NOMO-1 (cell line): ENCODE measurements around the gene DAP3.
"Not testable (repeated sequence)": the region's sequence is repeated elsewhere in the genome, so short reads cannot be mapped to it uniquely, and the experiment has no call there.

ENCODE experiments used
- DNase-seq, 2 experiments: peaks; one replicate each; lab custom pipeline; 2025; ENCODE audit not compliant: unreplicated experiment in 2 of 2; lab: John Stamatoyannopoulos, UW

The DAP3 gene

GRCh38 chr1:155680531-155680930, 8.4 kb upstream of the DAP3 start:
- DNase-seq = no peak

GRCh38 chr1:155681776-155682175, 7.1 kb upstream of the DAP3 start:
- DNase-seq = peak in 1 of 2 experiments; percentile 2

- DNase-seq = peak in 1 of 2 experiments; percentile 31
Measured at GRCh38 chr1:155687705-155688323, 1.1 kb upstream of the DAP3 start.

- peak; percentile 81 to 89 for DNase-seq
Measured at GRCh38 chr1:155688324-155689080, 389 bp upstream of the DAP3 start, which contains the start of gene YY1AP1. Gene YY1AP1, minus strand, starts transcription at chr1:155688774. Its CDS starts 8,338 bp downstream, at chr1:155680436.

GRCh38 chr1:155691992-155692528, 3.2 kb downstream of the DAP3 start:
- DNase-seq = no peak

- no peak for DNase-seq
Measured at GRCh38 chr1:155694167-155694566, 5.3 kb downstream of the DAP3 start.

- no peak for DNase-seq
Measured at GRCh38 chr1:155695072-155695471, 6.2 kb downstream of the DAP3 start.

- no peak for DNase-seq
Measured at GRCh38 chr1:155695608-155696007, 6.7 kb downstream of the DAP3 start.

- no peak for DNase-seq
Measured at GRCh38 chr1:155696524-155696923, 7.6 kb downstream of the DAP3 start.

- DNase-seq = no peak
Measured at GRCh38 chr1:155697046-155697445, 8.2 kb downstream of the DAP3 start.

GRCh38 chr1:155697616-155698015, 8.7 kb downstream of the DAP3 start:
- not testable (repeated sequence) for DNase-seq

GRCh38 chr1:155698382-155699038, 9.6 kb downstream of the DAP3 start:
- DNase-seq = no peak

- not testable (repeated sequence) for DNase-seq
Measured at GRCh38 chr1:155699062-155699461, 10.2 kb downstream of the DAP3 start.

GRCh38 chr1:155701675-155702074, 12.8 kb downstream of the DAP3 start:
- DNase-seq = not testable (repeated sequence)

- no peak for DNase-seq
Measured at GRCh38 chr1:155703216-155703615, 14.3 kb downstream of the DAP3 start.

GRCh38 chr1:155704414-155704813, 15.5 kb downstream of the DAP3 start:
- DNase-seq = not testable (repeated sequence)

- no peak for DNase-seq
Measured at GRCh38 chr1:155706139-155706538, 17.2 kb downstream of the DAP3 start.

GRCh38 chr1:155709391-155709790, 20.5 kb downstream of the DAP3 start:
- no peak for DNase-seq

- DNase-seq = not testable (repeated sequence)
Measured at GRCh38 chr1:155711457-155711856, 22.6 kb downstream of the DAP3 start.

- DNase-seq = not testable (repeated sequence)
Measured at GRCh38 chr1:155712636-155713035, 23.7 kb downstream of the DAP3 start.

GRCh38 chr1:155713075-155713474, 24.2 kb downstream of the DAP3 start:
- no peak for DNase-seq
